ENCODE data around the gene NSMF. TPM values are rescaled to one million over a fixed set of nuclear protein-coding genes. Genes with fewer than 3 reads are reported as not detected.

Gene NSMF
- total and polyA plus RNA-seq, 2 experiments from 2014 or later, result 73.0 to 107 TPM

GRCh38 chr9:137488327-137488653 is 29.2 kb upstream of the NSMF start:
- peak in 1 of 2 donors; percentile 11 for DNase-seq (ENCODE audit: low read depth in 1 of 2, low spot score in 1 of 2)
- H3K27me3 ChIP-seq, result no peaks in the 10 kb centered on the region

DNA sequence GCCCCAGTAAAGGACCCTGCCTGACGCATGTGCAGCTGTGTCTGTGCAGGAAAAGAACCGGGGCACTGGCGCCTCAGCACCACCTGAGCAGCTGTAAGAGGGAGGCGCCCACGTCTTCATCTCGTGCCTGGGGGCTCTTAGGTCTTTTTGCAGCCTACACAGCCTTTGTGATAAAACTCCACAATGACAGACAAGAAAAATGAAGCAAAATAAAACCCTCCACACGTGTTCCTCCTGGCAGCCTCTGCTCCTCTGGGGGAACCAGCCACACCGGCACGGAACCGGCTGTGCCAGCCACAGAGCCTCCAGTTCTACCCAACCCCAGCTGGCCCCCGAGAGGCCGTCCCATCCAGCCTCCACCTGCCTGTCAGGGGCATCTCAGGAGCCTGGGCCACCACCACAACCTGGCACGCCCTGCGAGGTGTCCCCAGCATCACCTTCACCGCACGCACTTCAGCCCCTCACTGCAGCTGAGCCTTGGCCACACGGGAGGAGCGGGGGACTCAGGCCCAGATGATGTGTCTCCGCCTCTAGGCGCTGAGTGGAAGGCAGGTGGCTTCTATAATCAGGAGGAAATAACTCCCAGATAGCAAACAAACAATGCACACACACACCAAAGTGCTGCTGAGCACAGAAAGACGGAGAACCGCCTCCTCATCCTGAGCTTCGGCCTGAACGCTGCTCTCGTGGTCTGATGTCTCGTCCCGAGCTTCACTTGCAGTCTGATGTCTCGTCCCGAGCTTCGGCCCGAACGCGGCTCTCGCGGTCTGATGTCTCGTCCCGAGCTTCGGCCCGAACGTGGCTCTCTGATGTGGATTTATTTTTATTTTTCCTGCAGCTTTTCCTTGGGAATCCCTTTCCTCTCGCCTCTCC is 28.6 kb upstream of the NSMF start:
- Histone ChIP-seq H3K4me3 (no peak overlapping the region), H3K9me3 (ENCODE audit: low read depth) (no peaks in the 10 kb centered on the region), H3K27me3 (no peaks in the 10 kb centered on the region), H3K36me3 (no peaks in the 10 kb centered on the region), H3K27ac (no peak overlapping the region), H3K4me1 (ENCODE audit: low read depth) (peaks cover 16% of the 10 kb centered on the region)
- DNase-seq (ENCODE audit: low read depth in 1 of 2, low spot score in 1 of 2), result peak in 1 of 2 donors; percentile 38
- TF ChIP-seq, protein P1, sequence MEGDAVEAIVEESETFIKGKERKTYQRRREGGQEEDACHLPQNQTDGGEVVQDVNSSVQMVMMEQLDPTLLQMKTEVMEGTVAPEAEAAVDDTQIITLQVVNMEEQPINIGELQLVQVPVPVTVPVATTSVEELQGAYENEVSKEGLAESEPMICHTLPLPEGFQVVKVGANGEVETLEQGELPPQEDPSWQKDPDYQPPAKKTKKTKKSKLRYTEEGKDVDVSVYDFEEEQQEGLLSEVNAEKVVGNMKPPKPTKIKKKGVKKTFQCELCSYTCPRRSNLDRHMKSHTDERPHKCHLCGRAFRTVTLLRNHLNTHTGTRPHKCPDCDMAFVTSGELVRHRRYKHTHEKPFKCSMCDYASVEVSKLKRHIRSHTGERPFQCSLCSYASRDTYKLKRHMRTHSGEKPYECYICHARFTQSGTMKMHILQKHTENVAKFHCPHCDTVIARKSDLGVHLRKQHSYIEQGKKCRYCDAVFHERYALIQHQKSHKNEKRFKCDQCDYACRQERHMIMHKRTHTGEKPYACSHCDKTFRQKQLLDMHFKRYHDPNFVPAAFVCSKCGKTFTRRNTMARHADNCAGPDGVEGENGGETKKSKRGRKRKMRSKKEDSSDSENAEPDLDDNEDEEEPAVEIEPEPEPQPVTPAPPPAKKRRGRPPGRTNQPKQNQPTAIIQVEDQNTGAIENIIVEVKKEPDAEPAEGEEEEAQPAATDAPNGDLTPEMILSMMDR (IDR thresholded peaks at IDR 0.05; ENCODE audit: low read depth, low read length), result no peak

More at GRCh38 chr9:137488327-137488653, 29.2 kb upstream of the NSMF start:
- H3K36me3 ChIP-seq, result no peaks in the 10 kb centered on the region
- TF ChIP-seq, protein P1 (IDR thresholded peaks at IDR 0.05; ENCODE audit: low read depth, low read length), result no peak
- no peaks in the 10 kb centered on the region for H3K9me3 ChIP-seq (ENCODE audit: low read depth)
- H3K27ac ChIP-seq, result no peak overlapping the region
- H3K4me1 ChIP-seq (ENCODE audit: low read depth), result peaks cover 16% of the 10 kb centered on the region
- no peak overlapping the region for H3K4me3 ChIP-seq

GRCh38 chr9:137486545-137487453 is 27.7 kb upstream of the NSMF start:
- H3K27me3 ChIP-seq, result no peaks in the 10 kb centered on the region

GRCh38 chr9:137486141-137486490 is 27.0 kb upstream of the NSMF start:
- H3K4me1 ChIP-seq (ENCODE audit: low read depth), result peaks cover 7% of the 10 kb centered on the region
- TF ChIP-seq, protein P1 (IDR thresholded peaks at IDR 0.05; ENCODE audit: low read depth, low read length), result no peak
- no peaks in the 10 kb centered on the region for H3K27me3 ChIP-seq
- no peak overlapping the region for H3K4me3 ChIP-seq
- H3K27ac ChIP-seq, result no peak overlapping the region
- DNase-seq (ENCODE audit: low read depth in 1 of 2, low spot score in 1 of 2), result no peak
- no peaks in the 10 kb centered on the region for H3K9me3 ChIP-seq (ENCODE audit: low read depth)
- H3K36me3 ChIP-seq, result no peaks in the 10 kb centered on the region

More at GRCh38 chr9:137486545-137487453, 27.7 kb upstream of the NSMF start:
- H3K36me3 ChIP-seq, result no peaks in the 10 kb centered on the region
- TF ChIP-seq, protein P1 (IDR thresholded peaks at IDR 0.05; ENCODE audit: low read depth, low read length), result no peak
- no peak for DNase-seq (ENCODE audit: low read depth in 1 of 2, low spot score in 1 of 2)
- H3K4me3 ChIP-seq, result no peak overlapping the region
- no peaks in the 10 kb centered on the region for H3K9me3 ChIP-seq (ENCODE audit: low read depth)
- H3K4me1 ChIP-seq (ENCODE audit: low read depth), result peaks cover 13% of the 10 kb centered on the region
- no peak overlapping the region for H3K27ac ChIP-seq

GRCh38 chr9:137485343-137486140 is 26.4 kb upstream of the NSMF start:
- H3K4me3 ChIP-seq, result no peak overlapping the region
- no peaks in the 10 kb centered on the region for H3K27me3 ChIP-seq
- TF ChIP-seq, protein P1 (IDR thresholded peaks at IDR 0.05; ENCODE audit: low read depth, low read length), result no peak
- no peak overlapping the region for H3K27ac ChIP-seq
- no peak for DNase-seq (ENCODE audit: low read depth in 1 of 2, low spot score in 1 of 2)
- no peaks in the 10 kb centered on the region for H3K36me3 ChIP-seq
- peaks cover 3% of the 10 kb centered on the region for H3K4me1 ChIP-seq (ENCODE audit: low read depth)
- H3K9me3 ChIP-seq (ENCODE audit: low read depth), result no peaks in the 10 kb centered on the region
